ENCODE measurements around the gene PLCB1.

DNA sequence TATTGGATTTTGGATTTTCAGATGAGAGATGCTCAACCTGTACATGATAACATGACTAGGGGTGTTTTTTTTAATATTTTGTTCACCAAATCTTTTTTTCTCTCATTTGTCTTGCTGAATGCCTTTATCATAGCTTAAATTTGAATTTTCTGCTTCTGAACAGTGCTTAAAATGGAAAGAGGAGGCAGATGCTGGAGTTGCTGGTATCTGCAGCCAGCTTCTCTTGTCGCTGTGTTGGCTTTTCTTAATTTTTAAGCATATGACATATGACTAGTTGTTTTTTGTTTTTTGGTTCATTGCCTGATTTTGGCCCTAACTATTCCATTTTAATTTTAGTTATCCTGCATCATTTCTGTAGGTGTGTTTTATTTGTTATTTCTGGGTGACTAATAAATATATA lies 196.1 kb downstream of the PLCB1 start:
- TF ChIP-seq, protein P1, sequence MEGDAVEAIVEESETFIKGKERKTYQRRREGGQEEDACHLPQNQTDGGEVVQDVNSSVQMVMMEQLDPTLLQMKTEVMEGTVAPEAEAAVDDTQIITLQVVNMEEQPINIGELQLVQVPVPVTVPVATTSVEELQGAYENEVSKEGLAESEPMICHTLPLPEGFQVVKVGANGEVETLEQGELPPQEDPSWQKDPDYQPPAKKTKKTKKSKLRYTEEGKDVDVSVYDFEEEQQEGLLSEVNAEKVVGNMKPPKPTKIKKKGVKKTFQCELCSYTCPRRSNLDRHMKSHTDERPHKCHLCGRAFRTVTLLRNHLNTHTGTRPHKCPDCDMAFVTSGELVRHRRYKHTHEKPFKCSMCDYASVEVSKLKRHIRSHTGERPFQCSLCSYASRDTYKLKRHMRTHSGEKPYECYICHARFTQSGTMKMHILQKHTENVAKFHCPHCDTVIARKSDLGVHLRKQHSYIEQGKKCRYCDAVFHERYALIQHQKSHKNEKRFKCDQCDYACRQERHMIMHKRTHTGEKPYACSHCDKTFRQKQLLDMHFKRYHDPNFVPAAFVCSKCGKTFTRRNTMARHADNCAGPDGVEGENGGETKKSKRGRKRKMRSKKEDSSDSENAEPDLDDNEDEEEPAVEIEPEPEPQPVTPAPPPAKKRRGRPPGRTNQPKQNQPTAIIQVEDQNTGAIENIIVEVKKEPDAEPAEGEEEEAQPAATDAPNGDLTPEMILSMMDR (IDR thresholded peaks at IDR 0.05; ENCODE audit: extremely low read depth in 1 of 2, insufficient read depth in 1 of 2, low read depth in 1 of 2, low read length in 2 of 2), result no peak
- TF ChIP-seq POLR2A (IDR thresholded peaks at IDR 0.05; ENCODE audit: low read depth, low read length) (no peak), MYC (IDR thresholded peaks at IDR 0.05; ENCODE audit: low read depth, low read length) (no peak), POLR2AphosphoS5 (IDR thresholded peaks at IDR 0.05; ENCODE audit: insufficient read depth, low read depth, low read length) (no peak), EZH2 (IDR thresholded peaks at IDR 0.05; ENCODE audit: borderline replicate concordance, low read depth, low read length, severe bottlenecking) (no peak), GATA2 (IDR thresholded peaks at IDR 0.05; ENCODE audit: insufficient read depth, insufficient read length, low read depth, low read length) (no peak)
